HCT116 (cell line): ENCODE results near the gene UBE2L3. TPM values are rescaled to one million over a fixed set of nuclear protein-coding genes. Genes with fewer than 3 reads are reported as not detected.

Source experiments
- ATAC-seq: fragments of 200-7000 bp; cut with Tn5 transposase; 2 replicates; pipeline ENCODE4 v1.9.1; 2020; ENCODE audit warnings: mild to moderate bottlenecking, moderate library complexity
- BruUV-seq: library from RNA; stranded (reverse); fragments of 400-500 nt; replicated peaks from 2 replicates; lab custom pipeline; 2021; lab: Mats Ljungman, UMichigan
- CTCF ChIA-PET: fragments of 300-600 bp; sonication (Branson Sonifier 250); formaldehyde crosslinking; loops from one replicate; lab custom pipeline; 2021; ENCODE audit warnings: antibody characterized with exemption; lab: Charles Lee
- POLR2A ChIA-PET: fragments of 300-600, 350-600 bp; sonication (Branson Sonifier 250); formaldehyde crosslinking; loops from one replicate; lab custom pipeline; 2021; ENCODE audit warnings: antibody characterized with exemption; lab: Charles Lee
- RAD21 ChIA-PET, 2 experiments: fragments of 300-600 bp; sonication (Branson Sonifier 250); formaldehyde crosslinking; loops; one replicate each; lab custom pipeline; 2023; ENCODE audit warnings: low total read pairs in 2 of 2; ENCODE audit not compliant: uncharacterized antibody in 2 of 2, unreplicated experiment in 2 of 2, low non-redundant PET in 1 of 2; lab: Charles Lee
- DNase-seq: peaks from one replicate; pipeline ENCODE4 v3.0.0-alpha.2; 2010; ENCODE audit warnings: low read depth, low spot score
- H2AFZ ChIP-seq: fragments of 200-600 bp; shearing (Covaris generic), sonication (generic); 2 replicates; pipeline ENCODE4 v1.6.1; 2017; ENCODE audit warnings: low read depth, mixed run types, mixed read lengths, antibody characterized with exemption, low read length; ENCODE audit not compliant: poor library complexity, severe bottlenecking
- H3K27ac ChIP-seq: 2 replicates; pipeline ENCODE4 v1.5.1; 2012; ENCODE audit warnings: low read depth, low read length
- H3K27me3 ChIP-seq: fragments of 200-600 bp; sonication (generic); 2 replicates; pipeline ENCODE4 v1.6.1; 2016; ENCODE audit warnings: mixed run types, low read length, mixed read lengths; ENCODE audit not compliant: insufficient read depth
- H3K36me3 ChIP-seq, 2 experiments: fragments of 200-500 bp in 1 of 2; fragments of 200-600 bp in 1 of 2; sonication (Bioruptor generic) in 1 of 2; sonication (generic) in 1 of 2; 2 replicates each; pipeline versions ENCODE4 v1.5.1 to v1.6.1; 2014 to 2016; ENCODE audit warnings: low read length in 2 of 2, inconsistent platforms in 1 of 2, mixed read lengths in 1 of 2, mixed run types in 1 of 2; ENCODE audit not compliant: insufficient read depth in 2 of 2, control insufficient read depth in 1 of 2
- H3K4me1 ChIP-seq, 2 experiments: fragments of 200-600 bp in 1 of 2; sonication (generic) in 1 of 2; 2 replicates each; pipeline versions ENCODE4 v1.5.1 to v1.6.1; 2012 to 2017; ENCODE audit warnings: low read length in 2 of 2, inconsistent platforms in 1 of 2, mild to moderate bottlenecking in 1 of 2, mixed read lengths in 1 of 2, mixed run types in 1 of 2, moderate library complexity in 1 of 2; ENCODE audit not compliant: insufficient read depth in 2 of 2, control insufficient read depth in 1 of 2
- H3K4me2 ChIP-seq: fragments of 200-600 bp; sonication (generic); 2 replicates; pipeline ENCODE4 v1.6.1; 2017; ENCODE audit warnings: mixed run types, low read length, mixed read lengths
- H3K4me3 ChIP-seq, 2 experiments: fragments of 200-600 bp in 1 of 2; sonication (generic) in 1 of 2; replicated peaks in 1 of 2; 2 replicates each; pipeline ENCODE4 v1.5.1; 2011 to 2016; ENCODE audit warnings: low read length in 2 of 2, control low read depth in 1 of 2, low read depth in 1 of 2, mild to moderate bottlenecking in 1 of 2, mixed read lengths in 1 of 2, mixed run types in 1 of 2
- H3K79me2 ChIP-seq: fragments of 200-600 bp; sonication (generic); 2 replicates; pipeline ENCODE4 v1.6.1; 2017; ENCODE audit warnings: mild to moderate bottlenecking, mixed run types, low read length, moderate library complexity, mixed read lengths; ENCODE audit not compliant: insufficient read depth
- H3K9ac ChIP-seq: fragments of 200-600 bp; sonication (generic); 2 replicates; pipeline ENCODE4 v1.6.1; 2016; ENCODE audit warnings: low read length, mixed read lengths
- H3K9me2 ChIP-seq: fragments of 200-600 bp; sonication (generic), shearing (Covaris generic); 2 replicates; pipeline ENCODE4 v1.6.1; 2017; ENCODE audit warnings: mixed run types, mild to moderate bottlenecking, moderate library complexity; ENCODE audit not compliant: insufficient read depth
- H3K9me3 ChIP-seq, 2 experiments: fragments of 200-500 bp in 1 of 2; fragments of 200-600 bp in 1 of 2; sonication (Bioruptor generic) in 1 of 2; sonication (generic) in 1 of 2; 2 replicates each; pipeline ENCODE4 v1.6.1; 2014 to 2017; ENCODE audit warnings: low read length in 2 of 2, mixed read lengths in 2 of 2, inconsistent platforms in 1 of 2, low read depth in 1 of 2, mild to moderate bottlenecking in 1 of 2, mixed run types in 1 of 2, moderate library complexity in 1 of 2; ENCODE audit not compliant: control insufficient read depth in 1 of 2, insufficient read depth in 1 of 2
- H4K20me1 ChIP-seq: fragments of 200-600 bp; sonication (generic), shearing (Covaris generic); 2 replicates; pipeline ENCODE4 v1.6.1; 2017; ENCODE audit warnings: mixed run types, mild to moderate bottlenecking, moderate library complexity; ENCODE audit not compliant: insufficient read depth
- CBX3 ChIP-seq: IDR thresholded peaks from 2 replicates; pipeline ENCODE4 v1.6.1; 2012; ENCODE audit warnings: low read depth
- ELF1 ChIP-seq: IDR thresholded peaks from 2 replicates; pipeline ENCODE4 v1.6.1; 2012; ENCODE audit warnings: low read depth, borderline replicate concordance
- FOSL1 ChIP-seq: IDR thresholded peaks from 2 replicates; pipeline ENCODE4 v1.6.1; 2012; ENCODE audit warnings: low read depth
- SIN3A ChIP-seq: IDR thresholded peaks from 2 replicates; pipeline ENCODE4 v1.6.1; 2012; ENCODE audit warnings: low read depth
- SP1 ChIP-seq: IDR thresholded peaks from 2 replicates; pipeline ENCODE4 v1.6.1; 2012; ENCODE audit warnings: low read depth
- SRF ChIP-seq: IDR thresholded peaks from 2 replicates; pipeline ENCODE4 v1.6.1; 2012; ENCODE audit warnings: low read depth
- TCF7L2 ChIP-seq: IDR thresholded peaks from 2 replicates; pipeline ENCODE4 v1.7.0; 2011; ENCODE audit warnings: borderline replicate concordance, inconsistent platforms; ENCODE audit not compliant: insufficient read depth, insufficient read length; ENCODE audit errors: extremely low read depth
- ZNF274 ChIP-seq: fragments of 200-500 bp; sonication (Bioruptor generic); IDR thresholded peaks from 2 replicates; pipeline ENCODE4 v1.6.1; 2014; ENCODE audit warnings: mild to moderate bottlenecking, low read depth, low read length, inconsistent platforms
- intact Hi-C: fragments of 100-400 bp; cut with micrococcal nuclease; formaldehyde crosslinking; loops from 2 replicates; pipeline ENCODE4 v1.10.0; 2022
- total RNA-seq: library from RNA; stranded (reverse); gene quantifications from one replicate; pipeline ENCODE4 v1.2.1, GENCODE V29; 2021; ENCODE audit not compliant: unreplicated experiment
- TF ChIP-seq, protein P1 (sequence below): IDR thresholded peaks from 2 replicates; pipeline ENCODE4 v1.6.1; 2012

UBE2L3 gene
- total RNA-seq, 1 experiment from 2014 or later: 55.6 TPM

DNA sequence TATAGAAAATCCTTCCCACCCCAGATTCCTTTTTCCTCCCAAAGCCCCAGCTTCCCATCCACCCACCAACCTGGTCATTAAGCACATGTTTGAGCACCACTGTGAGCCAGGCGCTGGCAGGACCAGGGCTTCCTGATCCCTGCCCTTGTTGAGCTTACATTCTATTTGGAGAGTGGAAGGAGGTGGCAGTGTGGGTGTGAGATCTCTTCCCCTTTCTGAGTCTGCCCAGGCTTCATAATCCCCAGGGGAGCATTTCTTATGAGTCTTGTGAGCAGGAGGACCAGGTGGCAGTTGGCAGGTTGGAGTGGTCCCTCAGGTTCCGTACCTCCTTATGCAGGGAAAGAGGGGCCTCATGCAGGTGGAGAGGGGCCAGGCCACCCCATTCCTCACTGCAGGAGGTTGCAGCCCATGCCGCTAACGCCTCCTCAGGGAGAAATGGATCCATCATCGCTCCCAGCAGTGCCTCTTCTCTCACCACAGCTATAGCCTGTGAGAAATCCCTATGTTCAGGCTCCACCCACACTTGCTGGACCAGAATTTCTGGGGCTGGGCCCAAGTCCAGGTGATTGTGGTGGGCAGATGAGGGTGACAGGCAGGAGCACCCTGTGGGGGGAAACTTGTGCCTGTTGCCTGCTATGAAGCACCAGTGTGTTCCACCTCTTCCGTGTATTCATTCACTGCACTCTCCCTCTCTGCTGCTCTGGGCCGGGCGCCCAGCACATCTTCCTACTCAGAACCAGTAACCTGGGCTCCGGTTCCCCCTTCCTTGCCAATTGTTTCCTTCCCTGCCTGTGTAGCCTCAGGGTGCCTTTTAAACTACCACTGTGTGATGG is 23.5 kb downstream of the UBE2L3 start:
- ChIA-PET POLR2A (no interaction called here), CTCF (no interaction called here)
- intact Hi-C loops: no loop called here
- Histone ChIP-seq H3K9me2 (no peaks in the 10 kb centered on the region), H3K4me3 (no peak overlapping the region), H3K36me3 (peaks cover 8 to 29% of the 10 kb centered on the region in 2 experiments), H3K9ac (no peak overlapping the region)
- TF ChIP-seq ZNF274 (no peak), CBX3 (no peak), FOSL1 (no peak), SRF (no peak)
- TF ChIP-seq, all 23 proteins: peak for 0
- Histone ChIP-seq H3K4me2 (no peak overlapping the region), H3K27me3 (no peaks in the 10 kb centered on the region), H3K9me3 (no peaks in the 10 kb centered on the region), H3K27ac (no peak overlapping the region), H3K79me2 (peaks cover 100% of the 10 kb centered on the region), H2AFZ (no peak overlapping the region), H4K20me1 (peaks cover 20% of the 10 kb centered on the region; the same call in 1 of the 2 replicates), H3K4me1 (no peaks in the 10 kb centered on the region)
- DNase-seq (no peak), ATAC-seq (no peak)
- RAD21 ChIA-PET: no interaction called here
- BruUV-seq: no TSS peak

DNA sequence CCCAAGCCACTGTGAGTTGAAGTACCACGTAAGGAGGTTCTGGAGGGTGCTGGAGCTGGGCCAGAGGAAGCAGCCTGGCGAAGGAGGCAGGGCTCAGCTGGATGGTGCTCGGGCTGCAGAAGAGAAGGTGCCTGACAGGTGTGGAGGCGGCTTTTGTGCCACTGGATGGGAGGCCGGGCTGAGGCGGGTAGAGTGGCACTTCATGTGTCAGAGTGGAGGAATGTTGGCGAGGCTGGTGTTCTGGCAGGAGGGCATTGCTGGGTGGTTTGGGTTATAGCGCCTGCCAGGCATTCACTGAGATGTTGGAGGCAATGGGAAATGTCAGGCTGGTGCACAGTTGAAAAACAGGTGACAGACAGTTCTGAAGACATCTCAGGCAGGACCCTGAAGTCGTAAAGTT is 24.2 kb downstream of the UBE2L3 start:
- no peaks in the 10 kb centered on the region for H3K9me3 ChIP-seq
- POLR2A ChIA-PET: no interaction called here
- DNase-seq: no peak
- H3K27me3 ChIP-seq: no peaks in the 10 kb centered on the region
- no peak for ATAC-seq
- no TSS peak for BruUV-seq
- no peaks in the 10 kb centered on the region for H3K4me1 ChIP-seq
- TF ChIP-seq SIN3A: no peak
- TF ChIP-seq, protein P1, sequence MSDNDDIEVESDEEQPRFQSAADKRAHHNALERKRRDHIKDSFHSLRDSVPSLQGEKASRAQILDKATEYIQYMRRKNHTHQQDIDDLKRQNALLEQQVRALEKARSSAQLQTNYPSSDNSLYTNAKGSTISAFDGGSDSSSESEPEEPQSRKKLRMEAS: no peak
- TF ChIP-seq FOSL1: no peak
- no peak for TF ChIP-seq ZNF274
- no peak for TF ChIP-seq ELF1
- no peak for TF ChIP-seq SP1
- no peak for TF ChIP-seq TCF7L2
- no peak overlapping the region for H3K27ac ChIP-seq
- CTCF ChIA-PET: interaction anchor here (1.5 kb wide), 1 partner anchor 33 kb away, joined by 3 read pairs; no protein-coding TSS in a partner anchor
- H4K20me1 ChIP-seq: peaks cover 23% of the 10 kb centered on the region; the same call in 1 of the 2 replicates
- peaks cover 8 to 34% of the 10 kb centered on the region in 2 experiments for H3K36me3 ChIP-seq
- peaks cover 100% of the 10 kb centered on the region for H3K79me2 ChIP-seq
- H2AFZ ChIP-seq: no peak overlapping the region
- no peak overlapping the region for H3K9ac ChIP-seq
- intact Hi-C loops: no loop called here
- no peak overlapping the region for H3K4me3 ChIP-seq
- H3K9me2 ChIP-seq: no peaks in the 10 kb centered on the region
- RAD21 ChIA-PET: no interaction called here
- H3K4me2 ChIP-seq: no peak overlapping the region
